Nephron progenitor cell (in vitro differentiated cells): ENCODE measurements around the gene CD4.
A peak's percentile ranks its signal among the peaks of the same experiment; 100 is the strongest.

ENCODE experiments used
- DNase-seq: peaks from one replicate; pipeline ENCODE4 v3.0.0; 2021
- H3K27ac Mint-ChIP-seq: 2 replicates; pipeline ENCODE4 v1.8.0; 2021; ENCODE audit warnings: mild to moderate bottlenecking, moderate library complexity, mixed read lengths
- H3K27me3 Mint-ChIP-seq: 2 replicates; pipeline ENCODE4 v1.8.0; 2021; ENCODE audit warnings: mild to moderate bottlenecking, low read depth, mixed read lengths; ENCODE audit not compliant: poor library complexity
- H3K36me3 Mint-ChIP-seq: 2 replicates; pipeline ENCODE4 v1.8.0; 2021; ENCODE audit warnings: low read depth, mixed read lengths
- H3K4me1 Mint-ChIP-seq: 2 replicates; pipeline ENCODE4 v1.8.0; 2021; ENCODE audit warnings: mixed read lengths
- H3K4me3 Mint-ChIP-seq: 2 replicates; pipeline ENCODE4 v1.8.0; 2021; ENCODE audit warnings: mild to moderate bottlenecking, moderate library complexity, mixed read lengths
- H3K9me3 Mint-ChIP-seq: 2 replicates; pipeline ENCODE4 v1.8.0; 2021; ENCODE audit warnings: mild to moderate bottlenecking, moderate library complexity, mixed read lengths
- TF ChIP-seq, protein P1 (sequence below): fragments of 200-600 bp; sonication (generic); IDR thresholded peaks from 2 replicates; pipeline ENCODE4 v1.5.0; 2021; ENCODE audit warnings: antibody characterized with exemption

Gene CD4

DNA sequence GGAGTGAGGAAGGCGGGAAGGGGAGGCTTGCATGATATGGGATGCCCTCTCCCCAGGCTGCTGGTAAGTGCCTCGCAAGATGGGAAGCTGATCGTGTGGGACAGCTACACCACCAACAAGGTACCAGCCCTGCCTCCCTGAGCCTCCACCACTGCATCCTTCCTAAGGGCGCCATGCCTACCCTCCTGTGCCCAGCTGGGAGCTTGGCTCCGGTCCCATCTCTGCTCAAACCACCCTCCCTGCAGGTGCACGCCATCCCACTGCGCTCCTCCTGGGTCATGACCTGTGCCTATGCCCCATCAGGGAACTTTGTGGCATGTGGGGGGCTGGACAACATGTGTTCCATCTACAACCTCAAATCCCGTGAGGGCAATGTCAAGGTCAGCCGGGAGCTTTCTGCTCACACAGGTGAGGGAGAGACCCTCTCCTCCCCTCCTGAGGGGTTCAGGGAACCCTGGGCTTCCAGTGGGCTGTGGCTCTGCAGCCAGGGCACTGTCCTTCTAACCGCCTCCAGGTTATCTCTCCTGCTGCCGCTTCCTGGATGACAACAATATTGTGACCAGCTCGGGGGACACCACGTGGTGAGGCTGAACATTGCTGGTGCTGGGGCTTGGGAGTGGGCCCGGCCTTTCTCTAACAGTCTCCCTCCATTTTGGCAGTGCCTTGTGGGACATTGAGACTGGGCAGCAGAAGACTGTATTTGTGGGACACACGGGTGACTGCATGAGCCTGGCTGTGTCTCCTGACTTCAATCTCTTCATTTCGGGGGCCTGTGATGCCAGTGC is 54.0 kb downstream of the CD4 start:
- TF ChIP-seq, protein P1, sequence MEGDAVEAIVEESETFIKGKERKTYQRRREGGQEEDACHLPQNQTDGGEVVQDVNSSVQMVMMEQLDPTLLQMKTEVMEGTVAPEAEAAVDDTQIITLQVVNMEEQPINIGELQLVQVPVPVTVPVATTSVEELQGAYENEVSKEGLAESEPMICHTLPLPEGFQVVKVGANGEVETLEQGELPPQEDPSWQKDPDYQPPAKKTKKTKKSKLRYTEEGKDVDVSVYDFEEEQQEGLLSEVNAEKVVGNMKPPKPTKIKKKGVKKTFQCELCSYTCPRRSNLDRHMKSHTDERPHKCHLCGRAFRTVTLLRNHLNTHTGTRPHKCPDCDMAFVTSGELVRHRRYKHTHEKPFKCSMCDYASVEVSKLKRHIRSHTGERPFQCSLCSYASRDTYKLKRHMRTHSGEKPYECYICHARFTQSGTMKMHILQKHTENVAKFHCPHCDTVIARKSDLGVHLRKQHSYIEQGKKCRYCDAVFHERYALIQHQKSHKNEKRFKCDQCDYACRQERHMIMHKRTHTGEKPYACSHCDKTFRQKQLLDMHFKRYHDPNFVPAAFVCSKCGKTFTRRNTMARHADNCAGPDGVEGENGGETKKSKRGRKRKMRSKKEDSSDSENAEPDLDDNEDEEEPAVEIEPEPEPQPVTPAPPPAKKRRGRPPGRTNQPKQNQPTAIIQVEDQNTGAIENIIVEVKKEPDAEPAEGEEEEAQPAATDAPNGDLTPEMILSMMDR = no peak
- Mint-ChIP-seq H3K4me3 (no peak overlapping the region), H3K36me3 (peaks cover 43% of the 10 kb centered on the region), H3K27me3 (peaks cover 3% of the 10 kb centered on the region), H3K4me1 (peaks cover 16% of the 10 kb centered on the region), H3K27ac (peak overlapping the region; percentile 66), H3K9me3 (no peaks in the 10 kb centered on the region)
- DNase-seq = no peak

DNA sequence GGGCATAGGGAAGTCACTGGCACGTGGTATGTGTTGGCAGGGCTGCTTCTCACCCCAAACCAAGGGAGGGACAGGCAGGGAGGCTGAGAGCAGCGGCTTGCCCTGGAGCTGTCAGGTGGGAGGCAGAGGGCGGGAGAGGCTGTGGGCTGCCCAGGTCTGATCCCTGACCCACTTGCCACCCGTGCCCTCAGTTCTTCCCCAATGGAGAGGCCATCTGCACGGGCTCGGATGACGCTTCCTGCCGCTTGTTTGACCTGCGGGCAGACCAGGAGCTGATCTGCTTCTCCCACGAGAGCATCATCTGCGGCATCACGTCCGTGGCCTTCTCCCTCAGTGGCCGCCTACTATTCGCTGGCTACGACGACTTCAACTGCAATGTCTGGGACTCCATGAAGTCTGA is 56.1 kb downstream of the CD4 start:
- TF ChIP-seq, protein P1 = no peak
- Mint-ChIP-seq H3K4me3 (no peak overlapping the region), H3K9me3 (no peaks in the 10 kb centered on the region), H3K27me3 (peaks cover 3% of the 10 kb centered on the region), H3K27ac (no peak overlapping the region), H3K36me3 (peaks cover 56% of the 10 kb centered on the region), H3K4me1 (peaks cover 32% of the 10 kb centered on the region)
- no peak for DNase-seq

DNA sequence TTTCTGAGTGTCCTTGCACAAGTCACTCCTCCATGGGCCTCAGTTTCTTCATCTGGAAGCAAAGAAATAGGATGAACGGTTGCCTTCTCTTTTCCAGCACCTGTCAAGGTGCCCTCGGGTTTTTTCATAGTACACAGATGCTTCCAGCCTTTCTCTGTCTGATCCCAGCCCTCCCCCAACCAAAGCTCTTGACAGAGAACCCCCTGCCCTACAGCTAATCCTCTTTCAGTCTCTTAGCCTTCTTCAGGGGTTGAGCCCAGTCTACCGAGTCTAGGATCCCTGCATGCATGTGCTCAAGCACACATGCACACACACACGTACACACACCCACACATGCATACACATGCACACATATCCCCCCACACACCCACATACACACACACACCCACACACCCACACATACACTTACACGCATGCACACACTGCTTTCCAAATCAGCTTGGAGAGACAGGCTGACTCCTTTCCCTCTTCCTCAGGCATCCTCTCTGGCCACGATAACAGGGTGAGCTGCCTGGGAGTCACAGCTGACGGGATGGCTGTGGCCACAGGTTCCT is 57.1 kb downstream of the CD4 start:
- TF ChIP-seq, protein P1 = no peak
- Mint-ChIP-seq H3K4me1 (peaks cover 42% of the 10 kb centered on the region), H3K4me3 (no peak overlapping the region), H3K36me3 (peaks cover 56% of the 10 kb centered on the region), H3K9me3 (no peaks in the 10 kb centered on the region), H3K27ac (peak overlapping the region; percentile 43), H3K27me3 (peaks cover 3% of the 10 kb centered on the region)
- no peak for DNase-seq

DNA sequence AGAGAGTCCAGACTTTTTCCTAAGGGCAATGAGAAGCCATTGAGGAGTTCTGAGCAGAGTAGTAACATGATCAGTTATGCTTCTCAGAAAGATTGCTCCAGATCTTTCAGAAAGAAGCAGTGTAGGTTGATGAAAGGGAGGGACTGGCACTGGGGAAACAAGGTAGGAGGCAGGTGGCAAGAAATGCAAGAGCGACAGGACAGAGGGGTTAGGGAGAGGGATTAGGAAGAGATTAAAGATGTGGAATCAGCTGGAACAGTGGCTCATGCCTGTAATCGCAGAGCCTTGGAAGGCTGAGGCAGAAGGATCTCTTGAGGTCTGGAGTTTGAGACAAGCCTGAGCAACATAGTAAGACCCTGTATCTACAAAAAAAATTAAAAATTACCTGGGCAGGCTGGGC is 58.3 kb downstream of the CD4 start:
- Mint-ChIP-seq H3K4me3 (peak overlapping the region; percentile 12), H3K4me1 (peaks cover 40% of the 10 kb centered on the region), H3K27ac (peak overlapping the region; percentile 5), H3K27me3 (peaks cover 3% of the 10 kb centered on the region), H3K9me3 (no peaks in the 10 kb centered on the region), H3K36me3 (peaks cover 56% of the 10 kb centered on the region)
- TF ChIP-seq, protein P1 = no peak
- DNase-seq = no peak

DNA sequence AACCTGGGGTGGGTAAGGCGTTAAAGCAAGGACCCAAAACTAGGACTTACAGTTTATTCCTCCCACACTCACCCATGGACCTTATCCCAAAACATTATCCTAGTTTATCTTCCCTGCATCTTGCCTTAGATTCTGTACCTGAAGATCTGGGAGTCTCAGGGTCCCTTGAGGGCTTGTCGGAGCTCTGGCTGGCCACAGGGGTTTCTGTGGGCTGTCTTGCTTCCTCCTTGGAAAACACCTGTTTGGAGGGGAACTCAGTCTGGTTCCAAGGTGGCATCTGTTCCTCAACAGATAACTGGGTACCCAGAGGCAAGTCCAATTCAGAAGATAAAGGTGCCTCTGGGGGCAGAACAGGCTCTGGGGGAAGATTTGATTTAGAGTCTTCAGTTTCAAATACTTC is 60.1 kb downstream of the CD4 start:
- Mint-ChIP-seq H3K4me3 (peak overlapping the region; percentile 94), H3K9me3 (no peaks in the 10 kb centered on the region)

More for the DNA sequence above, 60.1 kb downstream of the CD4 start:
- Mint-ChIP-seq H3K4me1 (peaks cover 47% of the 10 kb centered on the region), H3K27ac (no peak overlapping the region), H3K27me3 (peaks cover 3% of the 10 kb centered on the region), H3K36me3 (peaks cover 52% of the 10 kb centered on the region)
- TF ChIP-seq, protein P1 = no peak
- no peak for DNase-seq
